Choroid plexus epithelial cell (primary cell): Measurements from ENCODE around the gene TMEM258.

Experiments
- DNase-seq: peaks from one replicate; pipeline ENCODE4 v3.0.0-alpha.2; 2010; ENCODE audit warnings: low read depth
- H3K4me3 ChIP-seq: 2 replicates; pipeline ENCODE4 v1.5.1; 2011; ENCODE audit warnings: low read depth, mild to moderate bottlenecking, control low read depth, low read length, moderate library complexity
- TF ChIP-seq, protein P1 (sequence below): conservative IDR thresholded peaks from 2 replicates; pipeline ENCODE4 v1.5.1; 2011; ENCODE audit warnings: low read depth, mild to moderate bottlenecking, control low read depth, inconsistent platforms, low read length, moderate library complexity

The TMEM258 gene

DNA sequence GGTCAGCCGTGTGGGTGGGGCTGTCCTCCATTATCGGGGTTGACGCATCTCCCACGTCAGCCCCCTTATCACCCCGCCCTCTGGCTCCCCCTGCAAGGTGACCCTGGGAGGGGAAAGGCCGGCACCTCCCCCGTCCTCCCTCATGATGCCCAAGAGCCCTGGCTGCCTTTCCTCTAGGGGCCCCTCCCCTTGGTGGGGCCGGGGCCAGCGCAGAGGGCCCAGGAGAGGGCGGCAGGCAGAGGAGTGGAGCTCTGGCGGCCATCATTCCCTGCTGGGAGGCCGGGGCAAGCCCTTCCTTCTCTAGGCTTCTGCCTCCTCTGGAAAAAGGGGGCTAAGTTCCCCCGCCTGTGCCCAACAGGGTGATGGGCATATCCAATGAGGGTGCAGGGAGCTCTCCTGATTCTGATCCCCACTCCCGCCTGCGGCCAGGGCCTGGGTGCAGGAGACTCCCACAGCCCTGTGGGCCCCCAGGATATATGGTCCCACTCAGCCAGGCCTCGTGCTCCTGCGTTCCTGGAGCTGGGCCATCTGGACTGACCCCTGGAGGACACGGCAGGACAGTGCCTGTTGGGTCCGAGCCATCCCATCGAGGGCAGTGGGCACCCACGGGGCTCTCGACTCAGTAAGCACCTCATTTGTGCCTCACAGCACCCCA is 27.7 kb downstream of the TMEM258 start:
- H3K4me3 ChIP-seq, result no peak overlapping the region
- TF ChIP-seq, protein P1, sequence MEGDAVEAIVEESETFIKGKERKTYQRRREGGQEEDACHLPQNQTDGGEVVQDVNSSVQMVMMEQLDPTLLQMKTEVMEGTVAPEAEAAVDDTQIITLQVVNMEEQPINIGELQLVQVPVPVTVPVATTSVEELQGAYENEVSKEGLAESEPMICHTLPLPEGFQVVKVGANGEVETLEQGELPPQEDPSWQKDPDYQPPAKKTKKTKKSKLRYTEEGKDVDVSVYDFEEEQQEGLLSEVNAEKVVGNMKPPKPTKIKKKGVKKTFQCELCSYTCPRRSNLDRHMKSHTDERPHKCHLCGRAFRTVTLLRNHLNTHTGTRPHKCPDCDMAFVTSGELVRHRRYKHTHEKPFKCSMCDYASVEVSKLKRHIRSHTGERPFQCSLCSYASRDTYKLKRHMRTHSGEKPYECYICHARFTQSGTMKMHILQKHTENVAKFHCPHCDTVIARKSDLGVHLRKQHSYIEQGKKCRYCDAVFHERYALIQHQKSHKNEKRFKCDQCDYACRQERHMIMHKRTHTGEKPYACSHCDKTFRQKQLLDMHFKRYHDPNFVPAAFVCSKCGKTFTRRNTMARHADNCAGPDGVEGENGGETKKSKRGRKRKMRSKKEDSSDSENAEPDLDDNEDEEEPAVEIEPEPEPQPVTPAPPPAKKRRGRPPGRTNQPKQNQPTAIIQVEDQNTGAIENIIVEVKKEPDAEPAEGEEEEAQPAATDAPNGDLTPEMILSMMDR, result peak; percentile 26
- DNase-seq, result no peak

DNA sequence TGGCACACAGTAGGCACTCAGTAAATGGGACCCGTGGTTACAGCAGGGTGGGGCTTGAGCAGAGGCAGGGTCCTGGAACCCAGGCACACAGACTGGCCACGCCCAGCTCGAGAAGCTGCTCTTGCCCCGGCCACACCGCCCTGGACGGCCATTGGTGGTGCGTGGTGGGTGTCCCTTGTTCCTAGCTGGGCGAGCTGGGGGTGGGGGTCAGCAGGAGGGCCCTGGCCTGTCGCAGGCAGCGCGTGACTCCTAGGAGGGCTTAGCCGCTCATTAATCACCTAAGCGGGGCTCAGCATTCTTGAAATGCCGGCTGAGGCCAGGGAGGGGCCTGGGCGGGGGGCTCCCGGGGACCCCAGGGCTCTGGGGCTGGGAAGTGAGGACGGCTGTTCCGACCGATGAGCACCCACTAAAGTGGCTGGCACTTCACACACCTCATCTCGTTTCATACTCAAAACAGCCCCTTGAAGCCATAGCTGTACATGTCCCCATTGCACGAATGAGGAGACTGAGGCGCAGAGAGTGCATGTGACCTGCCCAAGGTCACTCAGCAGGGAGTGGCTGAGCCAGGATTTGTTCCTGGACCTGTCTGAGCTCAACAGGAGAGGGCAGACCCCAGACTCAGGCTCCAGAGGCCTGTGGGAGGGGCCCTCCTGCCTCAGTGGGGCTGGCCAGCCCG is 28.3 kb downstream of the TMEM258 start:
- H3K4me3 ChIP-seq, result no peak overlapping the region
- TF ChIP-seq, protein P1, result no peak
- DNase-seq, result no peak

DNA sequence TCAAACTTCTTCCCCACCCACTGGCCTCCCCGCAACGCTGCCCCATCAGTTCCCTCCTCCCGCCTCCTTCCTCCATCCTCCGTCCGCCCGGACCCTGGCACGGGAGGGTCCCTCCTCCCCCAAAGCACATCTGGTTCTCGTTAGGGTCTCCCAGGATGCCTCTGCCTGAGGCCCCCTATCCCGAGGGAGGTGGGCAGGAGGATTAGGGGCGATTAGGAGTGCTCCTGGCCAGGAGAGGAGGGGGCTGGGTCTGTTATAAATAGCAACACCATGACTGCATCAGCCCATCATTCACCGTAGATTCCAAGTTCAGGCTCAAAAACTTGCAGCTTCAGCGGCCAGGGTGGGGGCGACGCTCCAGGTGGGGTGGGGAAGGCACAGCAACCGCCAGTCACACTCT is 29.6 kb downstream of the TMEM258 start:
- TF ChIP-seq, protein P1, result no peak
- DNase-seq, result no peak
- no peak overlapping the region for H3K4me3 ChIP-seq

DNA sequence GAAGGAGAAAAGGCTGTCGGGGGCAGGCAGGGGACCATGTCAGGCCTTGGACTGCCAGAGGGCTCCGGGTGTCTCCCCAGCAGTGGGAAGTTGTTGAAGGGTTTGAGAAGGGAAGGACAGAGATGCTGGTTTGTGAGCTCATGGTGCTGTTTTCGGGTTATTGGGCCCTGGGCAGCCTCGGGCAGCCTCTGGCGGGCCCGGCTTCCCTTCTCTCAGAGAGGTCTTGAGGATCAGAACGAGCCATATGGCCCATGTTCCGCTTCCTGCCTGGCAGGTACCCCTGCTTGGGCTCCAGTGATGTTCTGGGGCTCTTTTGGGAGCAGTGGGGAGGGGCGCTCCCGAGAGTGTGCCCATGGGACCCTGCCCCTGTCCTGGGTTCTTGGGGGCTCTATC is 30.2 kb downstream of the TMEM258 start:
- no peak for DNase-seq
- TF ChIP-seq, protein P1, result no peak
- H3K4me3 ChIP-seq, result no peak overlapping the region

DNA sequence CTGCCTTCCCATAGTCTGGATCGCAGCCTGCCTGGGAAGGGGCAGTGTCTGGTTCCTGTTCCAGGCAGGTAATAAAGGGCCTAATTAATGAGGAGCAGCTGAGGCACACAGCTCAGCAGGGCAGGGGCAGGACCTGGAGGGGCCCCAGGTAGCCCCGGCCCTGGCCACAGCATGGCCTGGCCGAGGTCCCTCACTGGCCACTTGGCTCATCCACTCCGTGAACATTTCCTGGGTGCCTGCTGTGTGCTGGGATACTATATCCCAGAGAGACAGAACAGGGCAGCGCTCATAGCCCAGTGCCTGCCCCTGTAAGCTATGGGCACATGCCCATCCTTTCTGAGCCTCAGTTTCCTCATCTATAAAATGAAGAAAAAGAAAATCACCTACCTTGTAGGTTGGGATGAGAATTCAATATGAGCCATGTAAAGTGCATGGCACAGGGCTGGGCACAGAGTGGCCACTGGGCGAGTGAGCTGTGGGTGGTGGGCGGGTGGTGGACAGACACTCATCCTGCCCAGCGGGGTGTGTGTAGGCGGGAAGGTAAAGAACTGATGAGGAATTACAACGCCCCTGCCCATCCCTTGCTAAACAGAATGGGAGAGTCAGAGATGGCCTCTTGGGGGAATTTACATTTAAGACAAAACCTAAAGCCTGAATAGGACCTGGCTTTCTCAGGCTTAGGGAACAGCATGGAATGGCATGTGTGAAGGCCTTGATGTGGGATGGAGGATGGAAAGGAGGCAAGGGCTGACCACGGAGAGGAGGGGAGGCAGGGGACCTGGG is 30.8 kb downstream of the TMEM258 start:
- DNase-seq, result no peak
- no peak overlapping the region for H3K4me3 ChIP-seq
- TF ChIP-seq, protein P1, result no peak

DNA sequence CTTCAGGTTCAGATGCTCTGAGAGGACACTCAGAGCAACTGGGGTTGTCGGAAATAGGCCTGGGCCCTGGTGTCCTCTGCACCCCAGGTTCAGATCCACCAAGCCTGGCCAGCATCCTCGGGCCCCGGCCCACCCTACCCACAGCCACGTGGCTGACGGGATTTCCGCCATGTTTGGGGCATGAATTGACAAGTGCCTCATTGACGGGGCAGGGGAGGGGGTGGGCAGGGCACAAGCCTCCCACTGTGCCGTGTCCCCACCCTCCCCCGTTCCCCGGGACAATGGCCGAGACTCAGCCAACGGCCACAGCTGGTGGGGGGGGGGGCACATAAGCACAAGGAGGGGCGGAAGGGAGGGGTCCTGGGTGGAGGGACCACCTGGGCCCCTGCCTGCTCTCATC is 31.5 kb downstream of the TMEM258 start:
- no peak overlapping the region for H3K4me3 ChIP-seq
- DNase-seq, result no peak
- TF ChIP-seq, protein P1, result no peak
